ENCODE measurements around the gene NCOA5.

DNA sequence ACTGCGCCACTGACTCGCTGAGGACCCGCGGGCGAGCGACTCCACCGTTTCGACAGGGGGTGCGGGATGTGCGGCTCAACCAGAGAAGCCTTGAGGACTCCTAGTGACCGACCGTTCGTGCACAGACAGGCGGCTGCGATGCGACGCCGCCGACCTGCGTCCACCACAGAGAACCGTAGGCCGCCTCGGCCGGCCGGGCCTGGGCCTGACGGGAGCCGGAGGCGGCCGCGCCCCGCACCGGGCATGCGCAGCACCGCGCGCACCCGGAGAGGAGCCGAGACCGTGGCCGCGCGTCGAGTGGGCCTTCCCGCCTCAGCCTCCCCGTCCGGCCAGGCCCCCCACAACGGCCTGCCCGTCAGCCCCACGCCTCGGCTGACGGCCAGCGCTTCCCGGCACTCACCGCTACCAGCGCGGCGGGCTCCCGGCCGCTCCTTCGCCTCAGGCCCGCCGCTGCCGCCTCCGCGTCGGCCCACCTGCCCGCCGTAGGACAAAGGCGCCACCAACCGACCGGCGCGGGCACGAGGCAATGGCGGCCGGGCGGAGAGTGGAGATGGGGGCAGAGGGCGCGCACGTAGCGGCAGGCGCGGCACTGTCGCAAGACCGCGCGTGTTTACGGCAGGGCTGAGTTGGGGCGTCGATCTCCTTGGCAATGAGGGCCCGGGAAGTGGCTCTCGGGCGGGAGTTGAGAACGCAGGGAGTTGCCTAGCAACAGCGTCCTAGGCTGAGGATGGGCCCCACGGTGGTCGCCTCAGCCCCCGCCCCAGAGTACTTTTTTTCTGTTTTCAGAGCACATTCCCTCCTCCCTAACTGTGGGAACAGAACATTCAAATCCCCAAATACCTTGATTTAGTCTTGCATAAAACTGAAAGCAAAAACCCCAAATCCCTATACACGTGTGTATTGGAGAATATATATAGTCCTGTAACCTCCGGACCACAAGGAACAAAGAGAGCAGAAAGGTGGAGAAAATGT is at the start of gene NCOA5:
- TF ChIP-seq CTCF (IDR thresholded peaks at IDR 0.05; ENCODE audit: low read depth, low read length, missing input control) (no peak), TAF1 (conservative IDR thresholded peaks at IDR 0.05) (no peak), EGR1 (IDR thresholded peaks at IDR 0.05; ENCODE audit: low read depth in 2 of 2) (no peak), REST (IDR thresholded peaks at IDR 0.05) (peak; percentile 51), SP1 (IDR thresholded peaks at IDR 0.05) (no peak), JUND (IDR thresholded peaks at IDR 0.05) (no peak), ATF3 (IDR thresholded peaks at IDR 0.05) (no peak), GABPA (IDR thresholded peaks at IDR 0.05 in 1 of 2, conservative IDR thresholded peaks at IDR 0.05 in 1 of 2) (peak in 1 of 2 donors; percentile 65), RAD21 (IDR thresholded peaks at IDR 0.05) (no peak)
